ENCODE measurements around the gene TPGS2.

The TPGS2 gene

GRCh38 chr18:36821681-36822080 lies 7.1 kb downstream of the TPGS2 start:
- Histone ChIP-seq H3K4me3 (ENCODE audit: low read length) (no peak overlapping the region), H3K79me2 (ENCODE audit: low read length) (peaks cover 11% of the 10 kb centered on the region; the same call in 1 of the 2 replicates), H3K4me2 (ENCODE audit: low read depth, low read length) (no peak overlapping the region)

DNA sequence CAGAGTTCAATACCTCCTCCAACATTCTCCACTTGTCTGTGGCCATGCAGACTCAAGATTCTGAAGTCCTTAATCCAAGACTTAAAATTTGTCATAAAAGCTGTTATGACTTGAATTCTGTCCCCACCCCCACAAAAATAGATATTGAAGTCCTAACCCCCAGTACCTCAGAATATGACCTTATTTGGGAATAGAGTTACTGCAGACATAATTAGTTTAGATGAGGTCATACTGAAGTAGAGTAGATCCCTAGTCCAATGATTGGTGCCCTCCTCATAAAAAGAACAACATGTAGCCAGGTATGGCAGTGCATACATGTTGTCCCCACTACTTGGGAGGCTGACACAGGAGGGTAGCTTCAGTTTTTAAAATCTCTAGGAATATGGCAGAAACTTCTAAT lies 9.2 kb downstream of the TPGS2 start:
- Histone ChIP-seq H4K20me1 (ENCODE audit: insufficient read depth, low read length) (no peaks in the 10 kb centered on the region), H2AFZ (ENCODE audit: low read length) (no peak overlapping the region), H3K27me3 (replicated peaks; ENCODE audit: insufficient read depth, low read length) (no peaks in the 10 kb centered on the region), H3K4me2 (ENCODE audit: low read depth, low read length) (no peak overlapping the region), H3K79me2 (ENCODE audit: low read length) (peaks cover 7% of the 10 kb centered on the region; the same call in 1 of the 2 replicates), H3K4me1 (ENCODE audit: low read length) (peaks cover 8% of the 10 kb centered on the region), H3K27ac (ENCODE audit: low read length) (no peak overlapping the region), H3K9me3 (replicated peaks; ENCODE audit: insufficient read depth, low read length) (no peaks in the 10 kb centered on the region), H3F3A (ENCODE audit: insufficient read depth, low read length) (no peaks in the 10 kb centered on the region), H3K9ac (ENCODE audit: low read length) (no peak overlapping the region), H3K4me3 (ENCODE audit: low read length) (no peak overlapping the region), H3K9me2 (replicated peaks; ENCODE audit: insufficient read depth, low read length) (no peaks in the 10 kb centered on the region), H3K36me3 (replicated peaks; ENCODE audit: insufficient read depth, low read length) (no peaks in the 10 kb centered on the region)
- DNase-seq: no peak
- TF ChIP-seq, protein P1, sequence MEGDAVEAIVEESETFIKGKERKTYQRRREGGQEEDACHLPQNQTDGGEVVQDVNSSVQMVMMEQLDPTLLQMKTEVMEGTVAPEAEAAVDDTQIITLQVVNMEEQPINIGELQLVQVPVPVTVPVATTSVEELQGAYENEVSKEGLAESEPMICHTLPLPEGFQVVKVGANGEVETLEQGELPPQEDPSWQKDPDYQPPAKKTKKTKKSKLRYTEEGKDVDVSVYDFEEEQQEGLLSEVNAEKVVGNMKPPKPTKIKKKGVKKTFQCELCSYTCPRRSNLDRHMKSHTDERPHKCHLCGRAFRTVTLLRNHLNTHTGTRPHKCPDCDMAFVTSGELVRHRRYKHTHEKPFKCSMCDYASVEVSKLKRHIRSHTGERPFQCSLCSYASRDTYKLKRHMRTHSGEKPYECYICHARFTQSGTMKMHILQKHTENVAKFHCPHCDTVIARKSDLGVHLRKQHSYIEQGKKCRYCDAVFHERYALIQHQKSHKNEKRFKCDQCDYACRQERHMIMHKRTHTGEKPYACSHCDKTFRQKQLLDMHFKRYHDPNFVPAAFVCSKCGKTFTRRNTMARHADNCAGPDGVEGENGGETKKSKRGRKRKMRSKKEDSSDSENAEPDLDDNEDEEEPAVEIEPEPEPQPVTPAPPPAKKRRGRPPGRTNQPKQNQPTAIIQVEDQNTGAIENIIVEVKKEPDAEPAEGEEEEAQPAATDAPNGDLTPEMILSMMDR (IDR thresholded peaks at IDR 0.05; ENCODE audit: low read length): no peak
- no peak for TF ChIP-seq EZH2 (optimal IDR thresholded peaks at IDR 0.05; ENCODE audit: low read depth, low read length)
- no peak for TF ChIP-seq EZH2phosphoT487 (IDR thresholded peaks at IDR 0.05; ENCODE audit: low read length)

More at GRCh38 chr18:36821681-36822080, 7.1 kb downstream of the TPGS2 start:
- TF ChIP-seq EZH2phosphoT487 (IDR thresholded peaks at IDR 0.05; ENCODE audit: low read length) (no peak), EZH2 (optimal IDR thresholded peaks at IDR 0.05; ENCODE audit: low read depth, low read length) (no peak)
- TF ChIP-seq, protein P1 (IDR thresholded peaks at IDR 0.05; ENCODE audit: low read length): no peak
- H3K4me1 ChIP-seq (ENCODE audit: low read length): peaks cover 8% of the 10 kb centered on the region
- H3K27me3 ChIP-seq (replicated peaks; ENCODE audit: insufficient read depth, low read length): no peaks in the 10 kb centered on the region
- no peak overlapping the region for H3K27ac ChIP-seq (ENCODE audit: low read length)
- no peaks in the 10 kb centered on the region for H3K9me2 ChIP-seq (replicated peaks; ENCODE audit: insufficient read depth, low read length)
- H3K9me3 ChIP-seq (replicated peaks; ENCODE audit: insufficient read depth, low read length): no peaks in the 10 kb centered on the region
- H3K36me3 ChIP-seq (replicated peaks; ENCODE audit: insufficient read depth, low read length): no peaks in the 10 kb centered on the region
- DNase-seq: no peak
- H2AFZ ChIP-seq (ENCODE audit: low read length): no peak overlapping the region
- no peaks in the 10 kb centered on the region for H4K20me1 ChIP-seq (ENCODE audit: insufficient read depth, low read length)
- no peak overlapping the region for H3K9ac ChIP-seq (ENCODE audit: low read length)
- no peaks in the 10 kb centered on the region for H3F3A ChIP-seq (ENCODE audit: insufficient read depth, low read length)

DNA sequence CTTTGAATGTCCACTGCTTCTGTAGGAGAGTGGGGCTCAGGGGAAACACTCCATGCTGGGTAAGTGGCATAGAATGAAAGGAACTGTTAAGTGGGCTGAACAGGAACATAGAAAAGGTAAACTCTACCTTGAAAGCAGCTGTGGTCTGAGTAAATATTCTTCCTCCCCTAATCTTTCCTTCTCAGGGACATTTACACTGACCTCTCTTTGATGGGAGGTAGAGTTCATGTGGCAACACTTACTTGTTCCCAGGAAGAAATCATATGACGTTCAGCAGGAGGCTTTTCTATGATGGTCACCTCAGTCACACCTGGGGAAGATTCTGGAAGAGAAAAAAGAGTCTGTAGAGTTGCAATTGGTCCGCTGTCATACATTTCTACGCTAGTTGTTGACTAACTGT lies 10.2 kb downstream of the TPGS2 start:
- H3K9me2 ChIP-seq (replicated peaks; ENCODE audit: insufficient read depth, low read length): no peaks in the 10 kb centered on the region
- no peak overlapping the region for H3K4me2 ChIP-seq (ENCODE audit: low read depth, low read length)
- no peak overlapping the region for H2AFZ ChIP-seq (ENCODE audit: low read length)
- H3K27me3 ChIP-seq (replicated peaks; ENCODE audit: insufficient read depth, low read length): no peaks in the 10 kb centered on the region
- no peaks in the 10 kb centered on the region for H3K4me1 ChIP-seq (ENCODE audit: low read length)
- H3K27ac ChIP-seq (ENCODE audit: low read length): no peak overlapping the region
- H4K20me1 ChIP-seq (ENCODE audit: insufficient read depth, low read length): no peaks in the 10 kb centered on the region
- peaks cover 5% of the 10 kb centered on the region; the same call in 1 of the 2 replicates for H3K79me2 ChIP-seq (ENCODE audit: low read length)
- TF ChIP-seq, protein P1 (IDR thresholded peaks at IDR 0.05; ENCODE audit: low read length): no peak
- TF ChIP-seq EZH2phosphoT487 (IDR thresholded peaks at IDR 0.05; ENCODE audit: low read length) (no peak), EZH2 (optimal IDR thresholded peaks at IDR 0.05; ENCODE audit: low read depth, low read length) (no peak)
- H3F3A ChIP-seq (ENCODE audit: insufficient read depth, low read length): no peaks in the 10 kb centered on the region
- no peaks in the 10 kb centered on the region for H3K36me3 ChIP-seq (replicated peaks; ENCODE audit: insufficient read depth, low read length)
- H3K4me3 ChIP-seq (ENCODE audit: low read length): no peak overlapping the region
- H3K9ac ChIP-seq (ENCODE audit: low read length): no peak overlapping the region
- H3K9me3 ChIP-seq (replicated peaks; ENCODE audit: insufficient read depth, low read length): no peaks in the 10 kb centered on the region
- no peak for DNase-seq
